SK-MEL-5 (cell line): ENCODE data around the gene OSR1. TPM values are rescaled to one million over a fixed set of nuclear protein-coding genes. Genes with fewer than 3 reads are reported as not detected.
"Not testable (repeated sequence)": the region's sequence is repeated elsewhere in the genome, so short reads cannot be mapped to it uniquely, and the experiment has no call there.

ENCODE experiments used
- DNase-seq: peaks from one replicate; pipeline ENCODE4 v3.0.0-alpha.2; 2016; ENCODE audit warnings: low read depth, low spot score
- in situ Hi-C: cut with HindIII; loops from 2 replicates; pipeline ENCODE4 v1.10.0; 2016; ENCODE audit warnings: low sequenced_read_pairs, high pct_unique_total_duplicates, low pct_unique_long_range_greater_than_20kb
- small RNA-seq, 2 experiments: library from RNA; depleted of rRNA; stranded (forward); fragments of <200 nt; gene quantifications; one replicate each; pipeline ENCODE3, GENCODE V24; 2014
- total RNA-seq: library from RNA; depleted of rRNA; stranded (reverse); fragments of >200 nt; shearing (Covaris generic); gene quantifications from 2 replicates; pipeline ENCODE4 v1.2.3, GENCODE V29; 2014

OSR1 gene
- total RNA-seq, 1 experiment from 2014 or later: not detected

DNA sequence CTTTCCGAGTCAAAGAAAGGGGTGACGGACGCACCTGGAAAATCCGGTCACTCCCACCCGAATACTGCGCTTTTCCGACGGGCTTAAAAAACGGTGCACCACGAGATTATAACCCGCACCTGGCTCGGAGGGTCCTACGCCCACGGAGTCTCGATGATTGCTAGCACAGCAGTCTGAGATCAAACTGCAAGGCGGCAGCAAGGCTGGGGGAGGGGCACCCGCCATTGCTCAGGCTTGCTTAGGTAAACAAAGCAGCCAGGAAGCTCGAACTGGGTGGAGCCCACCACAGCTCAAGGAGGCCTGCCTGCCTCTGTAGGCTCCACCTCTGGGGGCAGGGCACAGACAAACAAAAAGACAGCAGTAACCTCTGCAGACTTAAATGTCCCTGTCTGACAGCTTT is 52.4 kb downstream of the OSR1 start:
- in situ Hi-C loops, DNase-seq: not testable (repeated sequence)

DNA sequence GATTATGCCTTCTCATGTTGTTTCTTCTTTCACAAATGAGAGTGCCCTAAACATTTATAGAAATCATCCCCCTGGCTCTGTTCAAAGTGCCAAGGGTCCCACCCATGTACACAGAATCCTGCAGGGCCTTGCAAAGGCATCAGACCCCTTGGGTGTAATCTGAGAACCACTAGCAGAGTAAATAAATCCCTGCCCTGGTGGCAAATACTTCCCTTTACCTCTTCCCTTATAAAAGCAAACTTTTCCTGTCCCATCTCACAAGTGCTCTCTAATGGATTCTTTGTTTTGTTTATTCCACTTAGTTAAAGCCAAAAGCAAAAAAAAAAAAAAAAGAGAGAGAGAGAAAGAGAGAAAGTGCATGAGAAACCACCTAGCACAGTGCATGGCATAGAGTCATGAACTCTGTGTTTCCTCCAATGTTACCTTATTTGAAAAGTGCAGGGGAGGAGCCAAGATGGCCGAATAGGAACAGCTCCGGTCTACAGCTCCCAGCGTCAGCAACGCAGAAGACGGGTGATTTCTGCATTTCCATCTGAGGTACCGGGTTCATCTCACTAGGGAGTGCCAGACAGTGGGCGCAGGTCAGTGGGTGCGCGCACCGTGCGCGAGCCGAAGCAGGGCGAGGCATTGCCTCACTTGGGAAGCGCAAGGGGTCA is 52.9 kb downstream of the OSR1 start:
- DNase-seq, in situ Hi-C loops: not testable (repeated sequence)

DNA sequence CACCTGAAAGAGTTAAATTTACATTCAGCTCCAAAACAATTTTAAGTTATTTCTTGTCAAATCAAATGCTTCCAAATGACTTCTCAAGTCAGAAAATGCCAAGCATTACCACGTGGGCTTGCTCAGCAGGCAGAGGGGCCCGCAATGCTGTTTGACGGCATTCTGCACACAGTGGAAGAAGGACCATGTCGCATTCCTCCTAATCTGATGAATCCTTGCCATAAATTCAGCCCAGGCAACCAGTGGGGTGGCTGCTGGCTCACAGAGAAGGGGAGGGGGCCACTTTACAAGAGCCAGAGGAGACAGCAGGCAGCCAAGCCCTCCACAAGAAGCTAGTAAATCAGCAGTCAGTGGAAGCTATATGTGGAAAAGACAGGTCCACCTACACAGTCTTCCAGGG is 56.7 kb downstream of the OSR1 start:
- no peak for DNase-seq
- in situ Hi-C loops: no loop called here

Small RNA genes within 50 kb of the gene (small RNA-seq; reads per million reads assigned to genes)
- gene MIR4757: 0 reads per million in 2 experiments
